Measurements from ENCODE around the gene LRRC7.

GRCh38 chr1:69750638-69751037 is 182.9 kb downstream of the LRRC7 start:
- TF ChIP-seq YY1 (IDR thresholded peaks at IDR 0.05; ENCODE audit: insufficient read depth, insufficient read length) (no peak), ZNF274 (IDR thresholded peaks at IDR 0.05; ENCODE audit: low read depth, low read length) (no peak), SUZ12 (IDR thresholded peaks at IDR 0.05; ENCODE audit: extremely low read depth, insufficient read depth, insufficient read length) (no peak)
